ENCODE results near the gene UNC80. TPM values are rescaled to one million over a fixed set of nuclear protein-coding genes. Genes with fewer than 3 reads are reported as not detected.

The UNC80 gene
- total and polyA plus RNA-seq, 2 donors (not counting 1 experiment from before 2014, with no cell fraction given), result not detected

GRCh38 chr2:210003359-210003758 is 231.7 kb downstream of the UNC80 start:
- H3K27me3 Mint-ChIP-seq, result peaks cover 3% of the 10 kb centered on the region

GRCh38 chr2:210004881-210005280 is 233.2 kb downstream of the UNC80 start:
- no peak overlapping the region for H3K4me3 ChIP-seq (ENCODE audit: control extremely low read depth in 1 of 5, extremely low read depth in 1 of 5, insufficient read depth in 1 of 5, low read depth in 2 of 5, low read length in 4 of 5)
- H3K9ac ChIP-seq (ENCODE audit: low read length), result no peak overlapping the region
- Mint-ChIP-seq H3K27ac (peak overlapping the region; percentile 12), H3K4me1 (peaks cover 54% of the 10 kb centered on the region), H3K4me3 (no peak overlapping the region), H3K9me3 (ENCODE audit: insufficient read depth) (no peaks in the 10 kb centered on the region), H3K27me3 (peaks cover 3% of the 10 kb centered on the region)
- DNase-seq (peak; percentile 5), ATAC-seq (ENCODE audit: low read depth) (no peak)
- H2AFZ ChIP-seq (ENCODE audit: insufficient read depth, low read depth, low read length, poor library complexity, severe bottlenecking), result no peak overlapping the region
- no peak overlapping the region for H3K27ac ChIP-seq (ENCODE audit: low read length in 2 of 2)
- 86% methylated on average over 1 of the region's 2 CpGs for WGBS (ENCODE audit: insufficient coverage)
- no peaks in the 10 kb centered on the region for H3K27me3 ChIP-seq (replicated peaks in 1 of 4; ENCODE audit: control extremely low read depth in 1 of 4, control insufficient read depth in 3 of 4, insufficient read depth in 4 of 4, low read length in 3 of 4)
- TF ChIP-seq CTCF (IDR thresholded peaks at IDR 0.05), result no peak
- CTCF ChIA-PET, result no interaction called here
- intact Hi-C loops (cut with micrococcal nuclease), result loop anchor here (5.0 kb wide), 1 partner anchor 472 kb away; the partner anchor contains the start of gene LANCL1
- POLR2A ChIA-PET, result no interaction called here
- H3K4me2 ChIP-seq (replicated peaks; ENCODE audit: low read depth, low read length, poor library complexity, severe bottlenecking), result no peak overlapping the region
- peaks cover 2 to 18% of the 10 kb centered on the region in 2 experiments for H3K36me3 ChIP-seq (replicated peaks in 1 of 2; ENCODE audit: control extremely low read depth in 1 of 2, control insufficient read depth in 1 of 2, extremely low read depth in 1 of 2, insufficient read depth in 2 of 2, low read length in 1 of 2)
- H3K9me3 ChIP-seq (ENCODE audit: control extremely low read depth in 1 of 3, control insufficient read depth in 2 of 3, insufficient read depth in 1 of 3, low read length in 2 of 3), result peaks cover 0 to 5% (median 0%) of the 10 kb centered on the region in 3 donors
- H3K4me1 ChIP-seq (ENCODE audit: control insufficient read depth in 2 of 2, insufficient read depth in 2 of 2, low read length in 2 of 2), result peaks cover 28 to 33% of the 10 kb centered on the region in 2 donors
- H3K79me2 ChIP-seq (ENCODE audit: control insufficient read depth, insufficient read depth, low read length), result peaks cover 74% of the 10 kb centered on the region
- H4K20me1 ChIP-seq (ENCODE audit: control insufficient read depth, insufficient read depth, low read length, poor library complexity, severe bottlenecking), result peaks cover 50% of the 10 kb centered on the region

More at GRCh38 chr2:210003359-210003758, 231.7 kb downstream of the UNC80 start:
- peak overlapping the region; percentile 79 to 96 (median 93) for H3K4me3 ChIP-seq (ENCODE audit: control extremely low read depth in 1 of 5, extremely low read depth in 1 of 5, insufficient read depth in 1 of 5, low read depth in 2 of 5, low read length in 4 of 5)
- DNase-seq, result no peak
- peaks cover 45% of the 10 kb centered on the region for H4K20me1 ChIP-seq (ENCODE audit: control insufficient read depth, insufficient read depth, low read length, poor library complexity, severe bottlenecking)
- intact Hi-C loops (cut with micrococcal nuclease), result loop anchor here (5.0 kb wide), 1 partner anchor 474 kb away; the partner anchor contains the start of gene LANCL1
- no peak overlapping the region for H3K27ac Mint-ChIP-seq
- H3K36me3 ChIP-seq (replicated peaks in 1 of 2; ENCODE audit: control extremely low read depth in 1 of 2, control insufficient read depth in 1 of 2, extremely low read depth in 1 of 2, insufficient read depth in 2 of 2, low read length in 1 of 2), result peaks cover 2 to 17% of the 10 kb centered on the region in 2 experiments
- peaks cover 51% of the 10 kb centered on the region for H3K4me1 Mint-ChIP-seq
- H3K9ac ChIP-seq (ENCODE audit: low read length), result peak overlapping the region; percentile 78
- peak overlapping the region; percentile 99 for H2AFZ ChIP-seq (ENCODE audit: insufficient read depth, low read depth, low read length, poor library complexity, severe bottlenecking)
- no peaks in the 10 kb centered on the region for H3K27me3 ChIP-seq (replicated peaks in 1 of 4; ENCODE audit: control extremely low read depth in 1 of 4, control insufficient read depth in 3 of 4, insufficient read depth in 4 of 4, low read length in 3 of 4)
- H3K9me3 Mint-ChIP-seq (ENCODE audit: insufficient read depth), result no peaks in the 10 kb centered on the region
- WGBS (ENCODE audit: insufficient coverage), result no CpG with 5 or more reads among the region's 2 CpGs
- ChIA-PET CTCF (no interaction called here), POLR2A (no interaction called here)
- H3K4me3 Mint-ChIP-seq, result peak overlapping the region; percentile 89
- H3K79me2 ChIP-seq (ENCODE audit: control insufficient read depth, insufficient read depth, low read length), result peaks cover 59% of the 10 kb centered on the region
- no peak for TF ChIP-seq EZH2 (IDR thresholded peaks at IDR 0.05; ENCODE audit: borderline replicate concordance, insufficient read depth, low read depth, low read length, poor library complexity, severe bottlenecking)
- TF ChIP-seq CTCF (IDR thresholded peaks at IDR 0.05), result no peak
- peaks cover 28 to 33% of the 10 kb centered on the region in 2 donors for H3K4me1 ChIP-seq (ENCODE audit: control insufficient read depth in 2 of 2, insufficient read depth in 2 of 2, low read length in 2 of 2)
- H3K4me2 ChIP-seq (replicated peaks; ENCODE audit: low read depth, low read length, poor library complexity, severe bottlenecking), result peak overlapping the region; percentile 83
- ATAC-seq (ENCODE audit: low read depth), result no peak
- peaks cover 0 to 5% (median 0%) of the 10 kb centered on the region in 3 donors for H3K9me3 ChIP-seq (ENCODE audit: control extremely low read depth in 1 of 3, control insufficient read depth in 2 of 3, insufficient read depth in 1 of 3, low read length in 2 of 3)
- no peak overlapping the region for H3K27ac ChIP-seq (ENCODE audit: low read length in 2 of 2)

Measured in B cell (primary cell).